Measurements from ENCODE around the gene CEP162.
"Not testable (repeated sequence)": the region's sequence is repeated elsewhere in the genome, so short reads cannot be mapped to it uniquely, and the experiment has no call there.

The CEP162 gene, protein sequence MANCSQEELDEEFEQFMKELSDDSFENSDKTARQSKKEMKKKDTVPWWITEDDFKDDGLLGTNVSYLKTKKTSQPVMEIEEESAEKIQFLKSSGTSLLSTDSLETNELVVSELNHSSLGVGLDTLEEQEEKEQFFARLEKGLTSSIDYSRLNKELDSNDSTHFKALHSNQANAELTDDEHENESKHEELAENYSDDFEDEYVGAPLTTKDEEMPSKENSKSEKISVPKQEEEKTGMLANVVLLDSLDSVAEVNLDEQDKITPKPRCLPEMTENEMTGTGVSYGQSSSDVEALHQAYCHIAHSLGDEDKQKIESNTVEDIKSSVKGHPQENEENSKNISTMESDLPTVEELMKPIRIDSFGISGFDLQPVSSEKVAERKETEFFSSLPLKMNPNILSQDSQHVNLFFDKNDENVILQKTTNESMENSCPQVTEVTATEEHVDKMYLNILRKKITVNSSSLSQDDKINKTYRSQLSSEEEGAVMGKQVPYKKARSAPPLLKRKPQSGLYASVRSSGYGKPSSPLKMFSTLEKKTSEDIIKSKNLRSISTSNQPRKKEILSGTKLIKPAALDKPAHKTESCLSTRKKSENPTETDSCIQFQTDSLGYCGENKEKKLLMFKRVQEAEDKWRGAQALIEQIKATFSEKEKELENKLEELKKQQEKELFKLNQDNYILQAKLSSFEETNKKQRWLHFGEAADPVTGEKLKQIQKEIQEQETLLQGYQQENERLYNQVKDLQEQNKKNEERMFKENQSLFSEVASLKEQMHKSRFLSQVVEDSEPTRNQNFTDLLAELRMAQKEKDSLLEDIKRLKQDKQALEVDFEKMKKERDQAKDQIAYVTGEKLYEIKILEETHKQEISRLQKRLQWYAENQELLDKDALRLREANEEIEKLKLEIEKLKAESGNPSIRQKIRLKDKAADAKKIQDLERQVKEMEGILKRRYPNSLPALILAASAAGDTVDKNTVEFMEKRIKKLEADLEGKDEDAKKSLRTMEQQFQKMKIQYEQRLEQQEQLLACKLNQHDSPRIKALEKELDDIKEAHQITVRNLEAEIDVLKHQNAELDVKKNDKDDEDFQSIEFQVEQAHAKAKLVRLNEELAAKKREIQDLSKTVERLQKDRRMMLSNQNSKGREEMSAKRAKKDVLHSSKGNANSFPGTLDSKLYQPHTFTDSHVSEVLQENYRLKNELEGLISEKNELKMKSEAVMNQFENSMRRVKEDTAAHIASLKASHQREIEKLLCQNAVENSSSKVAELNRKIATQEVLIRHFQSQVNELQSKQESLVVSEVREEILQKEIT (N-terminal part only)

DNA sequence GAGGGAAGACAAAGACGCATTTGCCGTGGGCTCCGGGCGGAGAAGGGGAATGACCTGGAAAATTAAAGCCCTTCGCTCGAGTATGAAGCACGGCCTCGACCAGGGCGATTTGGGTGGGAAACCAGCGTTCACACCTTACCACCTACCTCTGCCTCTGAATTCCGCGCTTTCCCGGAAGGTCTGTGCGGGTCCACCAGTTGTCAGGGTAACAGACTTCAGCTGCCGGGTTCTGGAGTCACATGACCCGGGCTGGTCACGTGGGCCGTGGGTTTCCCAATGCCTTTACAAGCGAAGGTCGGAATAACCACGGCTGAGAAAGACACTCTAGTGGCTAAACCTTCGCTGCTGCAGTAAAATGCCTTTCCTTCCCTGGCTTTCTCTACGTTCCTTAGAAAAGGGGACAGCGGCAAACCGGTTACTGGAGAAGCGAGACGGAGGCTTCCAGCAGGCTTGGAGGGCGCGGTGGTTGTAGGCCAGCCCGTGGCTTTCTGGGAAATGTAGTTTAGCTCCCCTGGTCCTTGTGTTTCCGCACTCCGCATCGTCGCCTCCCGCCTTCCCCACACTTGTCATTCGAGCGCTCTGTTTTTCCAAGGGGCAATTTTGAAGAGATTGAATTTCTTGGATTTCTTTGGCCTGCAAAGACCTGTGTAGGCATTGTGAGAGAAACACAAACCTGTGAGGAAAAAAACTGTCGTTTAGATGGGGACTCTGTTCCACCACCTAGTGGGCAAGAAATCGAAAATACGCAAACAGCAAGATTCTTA is at the start of gene CEP162:
CEP162 (minus strand) TSS at position 210 of the 764 bp plus-strand sequence. CDS start 1,250 bp downstream, outside the sequence.
- DNase-seq: peak; percentile 82

DNA sequence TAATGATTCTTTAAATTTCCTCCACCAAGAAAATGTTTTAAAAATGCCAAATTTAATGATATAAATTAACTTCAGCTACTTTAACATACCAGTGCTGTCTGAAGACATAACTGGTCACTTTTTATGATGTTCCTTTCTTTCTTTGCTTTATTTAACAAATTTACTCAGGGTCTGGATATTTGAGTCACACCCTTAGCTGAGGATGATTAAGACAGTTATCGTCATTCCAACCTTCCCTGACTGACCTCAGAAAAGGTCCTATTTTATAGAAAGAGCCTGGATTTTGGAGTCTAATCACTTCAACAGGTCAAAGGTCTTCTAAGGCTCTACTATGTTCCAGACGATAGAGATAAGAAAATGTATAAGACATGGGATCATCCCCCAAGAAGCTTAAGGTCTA is 47.4 kb upstream of the CEP162 start:
- no peak for DNase-seq

DNA sequence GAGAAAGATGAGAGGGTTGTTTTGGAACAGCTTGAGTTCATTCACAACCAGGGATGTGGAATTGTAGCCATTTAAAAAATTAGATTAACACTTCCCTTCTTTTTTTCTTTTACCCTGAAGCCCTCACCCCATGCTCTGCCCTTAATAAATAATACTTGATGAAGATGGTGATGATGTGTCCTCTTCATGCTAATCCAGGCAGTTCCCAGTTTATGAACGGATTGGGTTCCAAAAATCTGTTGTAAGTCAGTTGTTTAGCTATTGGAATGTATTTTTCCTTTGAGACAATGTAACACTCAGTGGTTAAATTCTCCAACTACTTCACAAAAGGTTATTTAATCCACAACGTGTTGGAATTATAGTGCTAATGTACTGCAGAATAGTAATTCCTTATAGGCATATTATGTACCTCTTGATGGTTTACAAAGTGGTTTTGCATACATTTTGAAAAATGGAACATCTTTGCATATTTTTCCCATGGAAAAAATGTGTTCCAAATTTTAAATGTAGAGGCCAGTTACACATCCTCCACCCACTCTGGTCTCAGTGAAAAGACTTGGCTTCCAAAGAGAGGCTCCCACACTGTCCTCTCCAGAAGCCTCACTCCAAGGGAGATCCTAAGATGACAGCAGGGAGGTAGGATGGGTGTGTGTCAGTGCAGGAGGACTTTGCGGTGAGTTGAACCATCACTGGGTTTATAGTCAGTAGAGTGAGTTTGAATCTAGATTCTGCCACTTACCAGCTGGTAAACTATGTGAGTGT is 45.8 kb upstream of the CEP162 start:
- no peak for DNase-seq

DNA sequence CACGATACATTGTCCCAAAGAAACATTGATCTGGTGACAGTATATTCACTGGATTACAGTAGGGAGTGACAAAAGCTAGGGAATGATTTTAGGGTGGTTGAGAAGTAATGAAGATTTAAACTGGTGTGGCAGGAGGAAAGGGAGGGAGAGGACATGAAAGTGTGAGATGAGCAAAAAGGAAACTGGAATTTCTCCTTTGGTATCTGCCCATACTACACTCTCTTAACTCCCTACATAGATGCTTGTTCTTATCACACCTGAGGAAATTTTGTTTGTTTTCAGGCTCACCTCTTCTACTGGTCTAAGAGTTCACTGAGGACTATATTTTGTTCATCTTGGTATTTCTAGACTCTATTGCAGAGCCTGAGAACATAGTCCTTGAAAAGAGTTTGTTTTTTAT is 44.9 kb upstream of the CEP162 start:
- no peak for DNase-seq

DNA sequence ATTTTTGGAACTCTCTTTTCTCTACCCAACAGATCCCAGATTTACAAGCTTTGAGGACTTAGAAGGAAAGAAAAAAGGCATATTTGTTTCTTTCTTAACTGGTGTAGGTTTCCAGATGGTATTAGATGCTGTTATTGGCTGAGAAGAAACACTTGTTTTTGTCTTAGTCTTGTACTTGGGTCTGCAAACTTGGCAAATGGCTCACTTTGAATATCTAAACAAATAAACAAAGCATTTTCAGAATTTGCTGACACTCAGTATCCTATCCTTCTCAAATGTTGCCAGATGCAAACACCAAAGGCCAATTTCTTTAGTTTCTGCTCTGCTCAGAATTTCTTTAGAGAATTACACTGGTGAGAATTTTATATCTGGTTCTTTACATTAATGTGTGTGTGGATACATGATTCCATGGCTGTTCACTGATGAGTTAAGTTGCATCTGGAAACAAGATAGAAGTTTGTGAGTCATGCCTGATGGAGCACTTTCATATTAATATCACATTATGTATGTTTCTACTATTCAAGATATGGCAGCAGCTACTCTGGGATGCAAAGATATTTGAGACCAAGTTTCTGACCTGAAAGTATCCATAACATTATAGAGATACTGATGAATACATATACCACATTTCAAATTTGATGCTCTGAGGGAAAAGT is 43.7 kb upstream of the CEP162 start:
- no peak for DNase-seq

DNA sequence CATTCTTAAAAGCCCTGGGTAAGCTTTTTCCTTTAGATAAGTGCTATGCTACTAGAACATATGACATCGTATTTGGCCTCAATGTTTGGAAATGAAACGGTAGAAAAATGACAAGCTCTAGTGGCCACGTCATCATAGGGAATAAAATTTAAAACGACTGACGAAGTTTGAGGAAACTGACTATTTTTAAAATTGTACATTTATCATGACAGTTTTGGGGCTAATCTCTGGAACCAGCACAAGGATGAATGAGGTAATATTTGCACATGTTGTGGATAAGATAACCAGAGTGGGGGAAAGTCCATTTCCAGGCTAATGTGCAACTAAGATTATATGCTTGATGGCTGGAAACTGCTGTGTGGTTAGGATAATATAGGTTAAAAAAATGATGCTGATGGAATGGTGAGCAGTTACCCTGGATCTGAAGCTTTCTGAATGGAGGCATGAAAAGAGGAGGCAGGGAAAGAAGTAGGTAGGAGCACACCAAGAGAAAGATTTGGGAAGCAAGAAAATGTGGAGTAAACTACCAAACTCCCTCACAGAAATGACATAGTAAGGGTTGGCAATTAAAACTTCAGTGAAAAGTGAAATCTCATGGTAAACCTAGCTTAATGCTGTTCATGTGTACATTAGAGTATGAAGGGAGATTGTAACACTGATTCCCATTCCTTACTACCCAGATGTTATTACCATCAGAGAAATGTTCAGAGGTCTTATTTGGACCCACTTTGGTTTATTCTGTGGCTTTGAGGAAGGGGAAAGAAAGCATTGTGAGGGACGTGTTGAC is 42.7 kb upstream of the CEP162 start:
- no peak for DNase-seq

DNA sequence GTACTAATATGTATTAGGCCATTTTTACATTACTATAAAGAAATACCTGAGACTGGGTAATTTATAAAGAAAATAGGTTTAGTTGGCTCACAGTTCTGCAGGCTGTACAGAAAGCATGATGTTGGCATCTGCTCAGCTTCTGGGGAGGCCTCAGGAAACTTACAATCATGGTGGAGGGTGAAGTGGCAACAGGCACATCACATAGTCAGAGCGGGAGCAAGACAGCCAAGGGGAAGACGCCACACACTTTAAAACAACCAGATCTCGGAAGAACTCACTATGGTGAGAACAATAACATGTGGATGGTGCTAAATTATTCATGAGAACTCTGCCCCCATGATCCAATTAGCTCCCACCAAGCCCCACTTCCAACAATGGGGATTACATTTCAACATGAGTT is 41.3 kb upstream of the CEP162 start:
- no peak for DNase-seq

DNA sequence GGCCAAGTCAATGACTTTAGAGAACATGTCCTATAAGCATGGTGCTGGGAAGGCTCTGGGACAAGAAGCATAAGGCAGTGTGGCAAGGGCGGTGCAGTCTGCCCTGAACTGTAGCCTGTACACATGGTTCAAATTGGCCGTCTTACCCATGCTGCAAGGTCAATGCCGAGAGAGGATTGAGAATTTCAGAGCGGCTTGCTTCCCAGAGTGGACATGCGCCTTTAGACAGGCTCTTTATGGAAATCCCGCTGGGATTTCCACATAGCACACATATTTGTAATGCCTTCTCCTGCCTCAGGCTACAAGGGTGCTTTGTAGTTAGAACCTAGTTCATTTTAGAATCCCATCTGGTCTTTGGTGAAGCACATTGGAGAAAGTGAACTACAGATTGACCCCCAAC is 36.1 kb upstream of the CEP162 start:
- DNase-seq: no peak

DNA sequence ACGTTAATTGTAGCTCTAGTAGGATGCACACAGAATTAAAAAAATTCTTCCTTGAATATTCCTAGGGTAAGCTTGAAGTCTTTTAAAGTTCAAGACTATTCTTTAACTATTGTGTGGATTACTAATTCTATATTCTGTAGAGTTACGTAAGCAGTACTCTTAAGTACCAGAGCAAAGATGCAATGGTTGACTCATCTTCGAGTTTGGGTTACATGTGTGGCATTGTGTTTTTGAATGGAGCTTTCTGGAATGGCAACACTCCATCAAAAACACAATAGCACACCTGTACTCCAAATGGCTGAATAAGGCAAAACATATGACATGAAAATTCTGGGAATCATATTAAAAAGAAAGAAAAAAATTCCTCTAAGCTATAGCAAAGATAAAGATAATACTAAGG is 33.5 kb upstream of the CEP162 start:
- no peak for DNase-seq

DNA sequence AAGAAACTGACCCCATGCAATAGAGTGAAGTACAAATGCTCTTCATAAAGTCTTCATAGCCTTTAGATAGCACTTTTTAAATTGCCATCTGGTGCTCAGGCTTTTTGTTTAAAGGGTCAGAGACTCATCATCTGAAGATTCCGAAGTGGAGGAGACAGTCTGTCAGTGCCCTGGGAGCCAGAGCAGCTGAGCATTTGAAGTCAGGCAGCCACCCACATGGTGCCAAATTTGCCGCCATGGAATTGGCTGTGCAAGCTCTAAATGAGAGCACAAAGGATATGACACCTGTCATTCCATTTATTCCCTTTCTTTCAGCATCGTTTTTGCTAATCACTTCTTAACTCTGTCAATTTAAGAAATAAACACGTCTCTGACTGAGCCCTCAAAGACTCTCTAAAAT is 32.8 kb upstream of the CEP162 start:
- DNase-seq: no peak

DNA sequence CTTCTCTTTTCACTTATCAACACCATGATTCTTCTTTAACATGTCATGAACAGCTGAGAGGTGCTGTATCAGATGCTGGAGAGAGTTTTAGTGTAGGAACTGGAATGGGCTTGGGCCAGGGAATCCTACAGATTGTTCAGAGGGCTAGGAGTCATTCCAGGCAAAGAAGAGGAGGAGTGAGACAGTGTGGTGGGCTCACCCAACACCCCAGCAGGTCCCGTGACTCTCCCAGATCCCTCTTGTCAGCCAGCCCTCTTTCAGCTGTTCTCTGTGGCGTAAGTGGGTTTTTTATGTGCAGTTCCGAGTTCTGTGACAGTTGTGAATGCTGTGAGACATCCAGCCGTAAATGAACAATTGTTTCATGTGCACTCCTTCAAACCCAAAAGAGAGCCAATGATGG is 31.4 kb upstream of the CEP162 start:
- DNase-seq: no peak

DNA sequence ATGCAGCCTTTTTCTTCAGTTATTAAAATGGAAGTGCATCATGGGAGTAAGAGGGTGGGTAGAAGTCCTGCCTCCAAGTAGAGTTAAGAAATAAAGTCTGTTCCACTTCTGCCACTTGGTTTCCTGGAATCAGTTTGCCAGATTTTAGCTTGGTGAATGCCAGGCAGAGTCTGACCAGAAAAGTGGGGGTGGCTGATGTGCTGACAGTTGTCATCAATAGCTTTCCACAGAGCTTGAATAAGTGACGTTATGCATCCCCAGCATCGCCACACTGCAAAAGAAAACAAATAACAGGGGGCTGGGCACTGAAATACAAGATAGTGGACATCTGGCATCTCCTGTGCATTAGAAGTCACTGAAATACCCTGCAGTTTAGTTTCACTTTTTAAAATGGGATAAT is 30.8 kb upstream of the CEP162 start:
- DNase-seq: no peak

DNA sequence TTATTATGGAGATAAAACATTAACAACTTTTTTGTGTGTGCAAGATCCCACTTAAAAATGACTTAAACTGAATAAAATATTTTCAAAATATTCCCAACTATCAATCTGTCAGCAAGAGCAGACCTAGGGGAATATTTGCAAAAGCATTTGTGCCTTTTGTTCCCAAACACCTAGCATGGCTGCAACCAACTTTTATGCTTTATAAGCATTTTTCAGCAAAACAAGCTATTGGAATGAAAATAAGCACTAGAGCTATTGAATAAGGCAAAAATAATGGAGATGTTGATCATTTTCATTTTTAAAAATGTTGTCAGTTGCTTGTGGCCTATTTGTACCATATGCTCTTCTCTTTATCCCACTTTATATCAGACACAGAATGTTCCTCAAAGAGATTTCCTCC is 28.2 kb upstream of the CEP162 start:
- no peak for DNase-seq

DNA sequence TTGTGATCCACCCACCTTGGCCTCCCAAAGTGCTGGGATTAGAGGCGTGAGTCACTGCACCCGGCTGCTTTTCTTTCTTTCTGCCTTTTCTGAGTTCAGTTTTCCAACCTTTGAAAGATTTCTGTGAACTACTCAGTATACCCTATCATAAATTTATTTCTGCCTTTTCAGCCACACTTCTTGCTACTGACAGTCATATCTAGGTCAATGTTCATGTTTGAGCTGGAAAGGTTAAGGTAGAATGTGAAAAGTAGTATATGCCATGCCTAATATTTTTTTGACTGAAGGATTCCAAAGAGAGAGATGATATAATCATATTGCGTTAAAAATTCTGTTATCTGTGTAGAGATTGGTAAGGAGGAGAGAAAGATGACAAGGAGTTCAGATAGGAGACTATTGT is 25.9 kb upstream of the CEP162 start:
- no peak for DNase-seq

DNA sequence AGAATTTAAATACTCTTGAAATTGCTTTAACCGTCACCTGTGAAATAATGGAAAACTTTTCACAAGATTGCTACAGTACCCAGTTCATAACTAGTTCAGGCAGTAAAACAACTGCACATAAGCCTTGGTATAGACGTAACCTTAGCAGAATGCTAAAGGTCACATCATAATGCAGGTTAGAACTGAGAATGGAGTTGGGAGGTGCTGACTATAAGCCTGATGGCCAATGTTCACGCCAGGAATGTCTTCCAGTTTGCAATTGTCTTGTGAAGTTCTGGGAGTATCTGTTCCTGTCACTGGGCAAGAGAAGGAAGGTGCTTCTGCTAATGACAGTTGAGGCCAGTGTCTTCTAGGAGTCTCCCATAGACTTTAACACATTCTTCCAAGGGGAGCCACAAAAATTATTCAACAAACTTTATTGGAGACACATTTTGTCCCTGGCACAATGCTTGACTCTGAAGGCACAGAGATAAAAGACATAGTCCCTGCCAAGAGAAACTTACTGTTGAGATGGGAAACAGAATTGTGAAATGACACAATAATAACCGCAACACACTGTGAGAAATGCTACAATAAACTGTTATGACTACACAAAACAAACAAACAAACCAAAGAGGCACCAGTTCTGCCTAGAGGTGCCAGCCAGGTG is 24.6 kb upstream of the CEP162 start:
- DNase-seq: no peak

DNA sequence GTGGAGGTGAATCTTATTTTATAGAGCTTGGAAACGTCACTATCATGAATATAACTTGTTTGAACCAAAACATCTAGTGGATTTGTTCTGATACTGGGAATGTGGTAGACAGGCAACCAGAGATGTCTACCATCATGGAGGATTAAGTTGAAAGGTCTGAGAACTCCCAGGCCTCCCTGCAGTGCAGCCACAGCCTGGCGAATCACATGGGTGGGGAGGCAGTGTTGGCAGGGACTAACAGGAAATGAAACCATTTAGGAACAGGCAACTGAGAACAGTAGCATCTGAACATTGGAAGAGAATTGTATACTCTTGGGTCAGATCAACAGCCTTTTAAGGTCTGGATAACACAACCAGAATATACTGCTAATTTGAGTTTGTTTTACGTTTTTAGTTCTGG is 22.3 kb upstream of the CEP162 start:
- no peak for DNase-seq

DNA sequence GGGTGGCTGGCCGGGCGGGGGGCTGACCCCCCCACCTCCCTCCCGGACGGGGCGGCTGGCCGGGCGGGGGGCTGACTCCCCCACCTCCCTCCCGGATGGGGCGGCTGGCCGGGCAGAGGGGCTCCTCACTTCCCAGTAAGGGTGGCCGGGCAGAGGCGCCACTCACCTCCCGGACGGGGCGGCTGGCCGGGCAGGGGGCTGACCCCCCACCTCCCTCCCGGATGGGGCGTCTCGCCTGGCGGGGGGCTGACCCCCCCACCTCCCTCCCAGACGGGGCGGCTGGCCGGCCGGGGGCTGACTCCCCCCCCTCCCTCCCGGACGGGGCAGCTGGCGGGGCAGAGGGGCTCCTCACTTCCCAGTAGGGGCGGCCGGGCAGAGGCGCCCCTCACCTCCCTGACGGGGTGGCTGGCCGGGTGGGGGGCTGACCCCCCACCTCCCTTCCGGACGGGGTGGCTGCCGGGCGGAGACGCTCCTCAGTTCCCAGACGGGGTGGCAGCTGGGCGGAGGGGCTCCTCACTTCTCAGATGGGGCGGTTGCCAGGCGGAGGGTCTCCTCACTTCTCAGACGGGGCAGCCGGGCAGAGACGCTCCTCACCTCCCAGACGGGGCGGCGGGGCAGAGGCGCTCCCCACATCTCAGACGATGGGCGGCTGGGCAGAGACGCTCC is 17.1 kb upstream of the CEP162 start:
- DNase-seq: not testable (repeated sequence)

DNA sequence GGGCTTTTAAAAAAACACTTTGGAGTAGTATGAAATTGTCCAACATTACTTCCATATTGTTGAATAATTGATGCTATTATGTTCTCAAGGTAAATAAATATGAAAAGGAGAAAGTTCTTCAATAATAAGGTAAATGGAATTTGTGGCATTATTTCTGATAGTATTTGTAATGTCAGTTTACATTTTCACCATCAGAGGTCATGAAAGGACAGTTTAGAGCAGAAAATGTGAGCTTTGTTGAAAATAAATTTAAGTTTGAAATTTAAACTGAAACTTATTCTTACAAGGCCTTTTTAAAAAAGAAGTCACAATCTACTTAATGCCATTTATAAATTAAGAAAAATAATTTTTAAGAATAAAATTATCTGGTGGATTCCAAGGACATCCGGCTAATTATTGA is 15.8 kb upstream of the CEP162 start:
- no peak for DNase-seq

DNA sequence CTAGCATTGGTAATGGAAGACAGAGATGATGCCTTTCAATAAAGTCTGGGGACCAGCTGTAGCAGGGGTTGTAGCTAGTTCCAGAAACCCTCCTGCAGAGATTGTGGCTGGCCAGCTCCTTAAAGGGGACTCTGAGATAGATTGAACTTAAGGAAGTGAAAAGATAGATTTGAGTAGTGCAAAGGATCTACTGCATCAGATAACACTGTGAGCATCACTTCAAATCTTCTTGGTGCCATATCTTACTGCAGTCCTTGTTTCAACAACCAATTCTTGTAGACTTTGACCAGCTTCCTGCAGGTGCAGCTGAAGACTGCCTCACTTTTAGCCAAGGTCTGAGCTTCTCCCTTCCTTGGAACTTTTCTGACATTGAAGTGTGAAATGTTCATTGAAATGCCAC is 14.8 kb upstream of the CEP162 start:
- no peak for DNase-seq

All from activated gamma-delta T cell treated with Interleukin-2 at 50 U/mL for 16 hours (primary cell).